H9 (cell line): ENCODE measurements around the gene CIB4. TPM values are rescaled to one million over a fixed set of nuclear protein-coding genes. Genes with fewer than 3 reads are reported as not detected.

Source experiments
- DNase-seq: peaks from one replicate; pipeline ENCODE4 v3.0.0-alpha.2; 2017
- H2AFZ ChIP-seq: one replicate; pipeline ENCODE4 v1.6.1; 2013; ENCODE audit warnings: mild to moderate bottlenecking, low read length, control low read depth, moderate library complexity
- H2AK5ac ChIP-seq: 2 replicates; pipeline ENCODE4 v1.6.1; 2013; ENCODE audit warnings: low read length, control low read depth, mixed read lengths; ENCODE audit not compliant: insufficient read length
- H2BK120ac ChIP-seq: one replicate; pipeline ENCODE4 v1.6.1; 2013; ENCODE audit warnings: low read depth, mild to moderate bottlenecking, low read length, control low read depth, inconsistent platforms; ENCODE audit not compliant: poor library complexity, severe bottlenecking
- H2BK12ac ChIP-seq: 2 replicates; pipeline ENCODE4 v1.6.1; 2013; ENCODE audit warnings: low read length, control low read depth, mixed read lengths, low read depth; ENCODE audit not compliant: insufficient read length
- H2BK15ac ChIP-seq: 2 replicates; pipeline ENCODE4 v1.6.1; 2013; ENCODE audit warnings: low read depth, low read length, control low read depth
- H2BK20ac ChIP-seq: one replicate; pipeline ENCODE4 v1.6.1; 2013; ENCODE audit warnings: low read depth, mild to moderate bottlenecking, low read length, control low read depth, inconsistent platforms; ENCODE audit not compliant: poor library complexity, severe bottlenecking
- H2BK5ac ChIP-seq: 2 replicates; pipeline ENCODE4 v1.6.1; 2013; ENCODE audit warnings: low read length, control low read depth, mixed read lengths; ENCODE audit not compliant: insufficient read length
- H3K14ac ChIP-seq: 2 replicates; pipeline ENCODE4 v1.6.1; 2013; ENCODE audit warnings: low read length, control low read depth; ENCODE audit not compliant: insufficient read depth
- H3K18ac ChIP-seq: 2 replicates; pipeline ENCODE4 v1.6.1; 2013; ENCODE audit warnings: low read depth, mild to moderate bottlenecking, mixed read lengths, low read length, control low read depth; ENCODE audit not compliant: insufficient read length
- H3K23ac ChIP-seq: 2 replicates; pipeline ENCODE4 v1.6.1; 2013; ENCODE audit warnings: low read length, control low read depth, mixed read lengths, low read depth; ENCODE audit not compliant: insufficient read length
- H3K23me2 ChIP-seq: 2 replicates; pipeline ENCODE4 v1.6.1; 2013; ENCODE audit warnings: low read depth, mild to moderate bottlenecking, mixed read lengths, low read length, control low read depth; ENCODE audit not compliant: insufficient read length, poor library complexity, severe bottlenecking
- H3K27ac ChIP-seq: 2 replicates; pipeline ENCODE4 v1.5.1; 2013; ENCODE audit warnings: low read length, control low read depth, mixed read lengths, low read depth; ENCODE audit not compliant: insufficient read length
- H3K27me3 ChIP-seq: 2 replicates; pipeline ENCODE4 v1.6.1; 2013; ENCODE audit warnings: low read length, control low read depth, inconsistent platforms; ENCODE audit not compliant: insufficient read depth
- H3K4ac ChIP-seq: 2 replicates; pipeline ENCODE4 v1.6.1; 2013; ENCODE audit warnings: low read depth, mild to moderate bottlenecking, control low read depth, inconsistent platforms, low read length, moderate library complexity
- H3K4me1 ChIP-seq: 2 replicates; pipeline ENCODE4 v1.6.1; 2013; ENCODE audit warnings: low read length, control low read depth, inconsistent platforms; ENCODE audit not compliant: insufficient read depth
- H3K4me2 ChIP-seq: 2 replicates; pipeline ENCODE4 v1.6.1; 2013; ENCODE audit warnings: low read length, control low read depth, mixed read lengths; ENCODE audit not compliant: insufficient read length, insufficient read depth
- H3K56ac ChIP-seq: 2 replicates; pipeline ENCODE4 v1.6.1; 2013; ENCODE audit warnings: low read depth, mild to moderate bottlenecking, mixed read lengths, low read length, control low read depth; ENCODE audit not compliant: insufficient read length
- H3K79me1 ChIP-seq: 2 replicates; pipeline ENCODE4 v1.6.1; 2013; ENCODE audit warnings: low read depth, mild to moderate bottlenecking, moderate library complexity, low read length, control low read depth, inconsistent platforms; ENCODE audit not compliant: insufficient read depth, poor library complexity, severe bottlenecking
- H3K79me2 ChIP-seq: 2 replicates; pipeline ENCODE4 v1.6.1; 2013; ENCODE audit warnings: low read length, control low read depth, inconsistent platforms; ENCODE audit not compliant: insufficient read depth
- H3K9ac ChIP-seq: 2 replicates; pipeline ENCODE4 v1.6.1; 2013; ENCODE audit warnings: low read length, control low read depth, mixed read lengths; ENCODE audit not compliant: insufficient read length; ENCODE audit errors: extremely low read depth
- H3K9me3 ChIP-seq: one replicate; pipeline ENCODE4 v1.6.1; 2013; ENCODE audit warnings: low read depth, low read length, inconsistent platforms; ENCODE audit not compliant: control insufficient read depth
- H3T11ph ChIP-seq: one replicate; pipeline ENCODE4 v1.6.1; 2013; ENCODE audit warnings: mild to moderate bottlenecking, low read length, control low read depth, inconsistent platforms
- H4K20me1 ChIP-seq: one replicate; pipeline ENCODE4 v1.6.1; 2013; ENCODE audit not compliant: control insufficient read depth, insufficient read length, insufficient read depth
- H4K5ac ChIP-seq: 2 replicates; pipeline ENCODE4 v1.6.1; 2013; ENCODE audit warnings: low read depth, mild to moderate bottlenecking, mixed read lengths, low read length, control low read depth; ENCODE audit not compliant: insufficient read length
- H4K8ac ChIP-seq: replicated peaks from 2 replicates; pipeline ENCODE4 v1.6.1; 2013; ENCODE audit warnings: low read length, control low read depth, mixed read lengths, low read depth; ENCODE audit not compliant: insufficient read length
- H4K91ac ChIP-seq: 2 replicates; pipeline ENCODE4 v1.6.1; 2013; ENCODE audit warnings: low read depth, mild to moderate bottlenecking, moderate library complexity, mixed read lengths, low read length, control low read depth; ENCODE audit not compliant: insufficient read length
- H3K27ac Mint-ChIP-seq, 3 experiments: 2 replicates in 2 of 3; 3 replicates in 1 of 3; pipeline ENCODE4 v1.8.0; 2020 to 2021; ENCODE audit warnings: mixed read lengths in 3 of 3, mild to moderate bottlenecking in 1 of 3, moderate library complexity in 1 of 3
- H3K27me3 Mint-ChIP-seq: 2 replicates; pipeline ENCODE4 v1.8.0; 2021; ENCODE audit warnings: low read depth, mild to moderate bottlenecking, moderate library complexity, mixed read lengths
- H3K36me3 Mint-ChIP-seq, 3 experiments: 2 replicates in 2 of 3; 3 replicates in 1 of 3; pipeline ENCODE4 v1.8.0; 2020 to 2021; ENCODE audit warnings: low read depth in 3 of 3, mixed read lengths in 3 of 3; ENCODE audit not compliant: insufficient read depth in 1 of 3
- H3K4me1 Mint-ChIP-seq, 2 experiments: 2 replicates each; pipeline ENCODE4 v1.8.0; 2020; ENCODE audit warnings: mixed read lengths in 2 of 2
- H3K4me3 Mint-ChIP-seq, 2 experiments: 2 replicates in 1 of 2; 3 replicates in 1 of 2; pipeline ENCODE4 v1.8.0; 2020 to 2021; ENCODE audit warnings: mild to moderate bottlenecking in 2 of 2, mixed read lengths in 2 of 2, moderate library complexity in 1 of 2
- H3K9me3 Mint-ChIP-seq, 2 experiments: 2 replicates in 1 of 2; 3 replicates in 1 of 2; pipeline ENCODE4 v1.8.0; 2020; ENCODE audit warnings: mild to moderate bottlenecking in 2 of 2, mixed read lengths in 2 of 2, moderate library complexity in 1 of 2
- WGBS: extraction: QIAGEN DNeasy Blood & Tissue Kit; methylation state at CpG from one replicate; pipeline ENCODE4 v1.1.7; 2013; ENCODE audit warnings: missing lambda C conversion rate, low lambda C conversion rate, mixed read lengths; ENCODE audit not compliant: insufficient read length; ENCODE audit errors: extremely low coverage; 5-methylcytosine and 5-hydroxymethylcytosine counted together
- total RNA-seq: library from RNA; stranded (reverse); gene quantifications from 2 replicates; pipeline ENCODE4 v1.2.1, GENCODE V29; 2021
- TF ChIP-seq, protein P1 (sequence below): fragments of 200-600 bp; sonication (generic); conservative IDR thresholded peaks from 3 replicates; pipeline ENCODE4 v1.8.0; 2021; ENCODE audit warnings: antibody characterized with exemption, mild to moderate bottlenecking

CIB4 gene
- total RNA-seq, 1 experiment from 2014 or later, result not detected

DNA sequence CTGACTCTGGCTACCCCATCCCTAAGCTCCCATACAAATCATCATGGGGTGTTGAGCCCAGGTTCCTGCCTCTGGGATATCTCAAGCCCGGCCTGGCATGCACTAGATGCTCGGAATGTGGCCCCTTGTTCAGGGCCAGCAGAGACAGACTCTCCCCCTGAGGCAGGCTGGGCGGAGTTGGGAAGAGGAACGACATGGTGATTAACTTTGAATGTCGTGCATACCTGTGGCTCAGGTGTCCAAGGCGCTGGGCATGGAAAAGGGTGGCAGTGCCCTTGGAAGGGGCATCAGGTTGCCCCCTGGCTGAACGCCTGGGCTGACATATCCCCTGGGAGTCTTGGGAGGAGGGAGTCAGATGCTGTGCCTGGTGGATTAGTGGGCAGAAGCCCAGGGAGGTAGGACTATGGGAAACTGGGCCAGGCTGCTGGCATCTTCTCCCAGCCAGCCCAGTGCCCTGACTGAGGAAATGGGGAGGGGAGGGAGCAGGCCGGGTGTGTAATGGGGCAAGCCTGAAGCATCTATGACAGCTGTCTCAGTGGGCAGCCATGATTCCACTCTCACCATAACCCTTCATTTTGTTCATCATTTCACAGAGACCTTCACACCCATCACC, 105.4 kb downstream of the CIB4 start:
- TF ChIP-seq, protein P1, sequence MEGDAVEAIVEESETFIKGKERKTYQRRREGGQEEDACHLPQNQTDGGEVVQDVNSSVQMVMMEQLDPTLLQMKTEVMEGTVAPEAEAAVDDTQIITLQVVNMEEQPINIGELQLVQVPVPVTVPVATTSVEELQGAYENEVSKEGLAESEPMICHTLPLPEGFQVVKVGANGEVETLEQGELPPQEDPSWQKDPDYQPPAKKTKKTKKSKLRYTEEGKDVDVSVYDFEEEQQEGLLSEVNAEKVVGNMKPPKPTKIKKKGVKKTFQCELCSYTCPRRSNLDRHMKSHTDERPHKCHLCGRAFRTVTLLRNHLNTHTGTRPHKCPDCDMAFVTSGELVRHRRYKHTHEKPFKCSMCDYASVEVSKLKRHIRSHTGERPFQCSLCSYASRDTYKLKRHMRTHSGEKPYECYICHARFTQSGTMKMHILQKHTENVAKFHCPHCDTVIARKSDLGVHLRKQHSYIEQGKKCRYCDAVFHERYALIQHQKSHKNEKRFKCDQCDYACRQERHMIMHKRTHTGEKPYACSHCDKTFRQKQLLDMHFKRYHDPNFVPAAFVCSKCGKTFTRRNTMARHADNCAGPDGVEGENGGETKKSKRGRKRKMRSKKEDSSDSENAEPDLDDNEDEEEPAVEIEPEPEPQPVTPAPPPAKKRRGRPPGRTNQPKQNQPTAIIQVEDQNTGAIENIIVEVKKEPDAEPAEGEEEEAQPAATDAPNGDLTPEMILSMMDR, result no peak
- H4K8ac ChIP-seq, result no peak overlapping the region
- H4K20me1 ChIP-seq, result no peaks in the 10 kb centered on the region
- no peak overlapping the region for H2BK120ac ChIP-seq
- H3K4ac ChIP-seq, result no peak overlapping the region
- no peak overlapping the region for H2AK5ac ChIP-seq
- H3K36me3 Mint-ChIP-seq, result no peaks in the 10 kb centered on the region
- WGBS, result no CpG with 5 or more reads among the region's 8 CpGs
- no peak overlapping the region for H4K91ac ChIP-seq
- no peak overlapping the region for H2BK15ac ChIP-seq
- H3K23ac ChIP-seq, result no peak overlapping the region
- no peaks in the 10 kb centered on the region for H3K23me2 ChIP-seq
- peaks cover 4% of the 10 kb centered on the region; the same call in 1 of the 2 replicates for H3K27me3 Mint-ChIP-seq
- no peak overlapping the region for H3K4me2 ChIP-seq
- no peak overlapping the region for H3K56ac ChIP-seq
- H3K9me3 Mint-ChIP-seq, result no peaks in the 10 kb centered on the region
- H3K27ac ChIP-seq, result no peak overlapping the region
- H3K4me1 Mint-ChIP-seq, result peaks cover 13 to 34% of the 10 kb centered on the region in 2 experiments
- no peak overlapping the region for H3K18ac ChIP-seq
- no peak overlapping the region for H3K27ac Mint-ChIP-seq
- no peak overlapping the region for H2BK20ac ChIP-seq
- no peaks in the 10 kb centered on the region for H3K27me3 ChIP-seq
- H4K5ac ChIP-seq, result no peak overlapping the region
- no peak overlapping the region for H2BK5ac ChIP-seq
- no peak overlapping the region for H2BK12ac ChIP-seq
- H3K9ac ChIP-seq, result no peak overlapping the region
- no peaks in the 10 kb centered on the region for H3K4me1 ChIP-seq
- DNase-seq, result no peak
- no peaks in the 10 kb centered on the region for H3K9me3 ChIP-seq
- no peak overlapping the region for H3K4me3 Mint-ChIP-seq
- no peaks in the 10 kb centered on the region for H3K79me2 ChIP-seq
- no peak overlapping the region for H2AFZ ChIP-seq
- H3T11ph ChIP-seq, result no peak overlapping the region
- no peak overlapping the region for H3K14ac ChIP-seq
- no peaks in the 10 kb centered on the region for H3K79me1 ChIP-seq
